HepG2 (cell line): ENCODE data around the gene STK11. TPM values are rescaled to one million over a fixed set of nuclear protein-coding genes. Genes with fewer than 3 reads are reported as not detected.
A peak's percentile ranks its signal among the peaks of the same experiment; 100 is the strongest.

Source experiments
- ARNT2 ChIP-seq: sonication (generic); formaldehyde crosslinking; IDR thresholded peaks from 2 replicates; pipeline ENCODE4 v1.8.0; 2022; ENCODE audit warnings: mild to moderate bottlenecking, low read depth, missing genetic modification reagents, moderate library complexity
- ATF4 ChIP-seq, 2 experiments: fragments of 450-650 bp in 1 of 2; sonication (generic) in 1 of 2; formaldehyde crosslinking; IDR thresholded peaks; 2 replicates each; pipeline versions ENCODE4 v1.5.0 to v1.8.0; 2020 to 2022; ENCODE audit warnings: mild to moderate bottlenecking in 1 of 2, missing genetic modification reagents in 1 of 2
- MIXL1 ChIP-seq: IDR thresholded peaks from 2 replicates; pipeline ENCODE4 v1.6.1; 2016
- PLSCR1 ChIP-seq: sonication (generic); formaldehyde crosslinking; IDR thresholded peaks from 2 replicates; pipeline ENCODE4 v1.5.0; 2020; ENCODE audit warnings: missing genetic modification reagents, mild to moderate bottlenecking, borderline replicate concordance
- RELA ChIP-seq: sonication (generic); formaldehyde crosslinking; IDR thresholded peaks from 2 replicates; pipeline ENCODE4 v1.4.0; 2020; ENCODE audit warnings: missing genetic modification reagents
- SETDB1 ChIP-seq: sonication (generic); formaldehyde crosslinking; IDR thresholded peaks from 2 replicates; pipeline ENCODE4 v1.5.1; 2020; ENCODE audit warnings: missing genetic modification reagents, mild to moderate bottlenecking, borderline replicate concordance
- TBX2 ChIP-seq: sonication (generic); formaldehyde crosslinking; IDR thresholded peaks from 2 replicates; pipeline ENCODE4 v1.5.0; 2020; ENCODE audit warnings: missing genetic modification reagents, mild to moderate bottlenecking, borderline replicate concordance
- TRIM24 ChIP-seq: sonication (generic); formaldehyde crosslinking; IDR thresholded peaks from 2 replicates; pipeline ENCODE4 v1.8.0; 2022; ENCODE audit warnings: mild to moderate bottlenecking, missing genetic modification reagents
- ZBTB3 ChIP-seq: sonication (generic); formaldehyde crosslinking; IDR thresholded peaks from 2 replicates; pipeline ENCODE4 v1.4.0; 2020; ENCODE audit warnings: low read depth, mild to moderate bottlenecking, moderate library complexity, missing genetic modification reagents, borderline replicate concordance
- ZBTB4 ChIP-seq: sonication (generic); formaldehyde crosslinking; IDR thresholded peaks from 2 replicates; pipeline ENCODE4 v1.4.0; 2020; ENCODE audit warnings: missing genetic modification reagents, mild to moderate bottlenecking, borderline replicate concordance
- ZNF225 ChIP-seq: sonication (generic); formaldehyde crosslinking; IDR thresholded peaks from 2 replicates; pipeline ENCODE4 v1.4.0; 2020; ENCODE audit warnings: mild to moderate bottlenecking, missing genetic modification reagents
- ZNF547 ChIP-seq: sonication (generic); formaldehyde crosslinking; IDR thresholded peaks from 2 replicates; pipeline ENCODE4 v1.5.1; 2020; ENCODE audit warnings: mild to moderate bottlenecking, missing genetic modification reagents
- ZNF576 ChIP-seq: sonication (generic); formaldehyde crosslinking; IDR thresholded peaks from 2 replicates; pipeline ENCODE4 v1.4.0; 2020; ENCODE audit warnings: mild to moderate bottlenecking, missing genetic modification reagents
- ZNF709 ChIP-seq: sonication (generic); formaldehyde crosslinking; IDR thresholded peaks from 2 replicates; pipeline ENCODE4 v1.5.0; 2020; ENCODE audit warnings: mild to moderate bottlenecking, missing genetic modification reagents
- ZNF761 ChIP-seq: sonication (generic); formaldehyde crosslinking; conservative IDR thresholded peaks from 2 replicates; pipeline ENCODE4 v1.4.0; 2020; ENCODE audit warnings: mild to moderate bottlenecking, missing genetic modification reagents
- polyA plus RNA-seq, 8 experiments: library from polyadenylated mRNA; depleted of rRNA in 3 of 8; stranded (reverse) in 7 of 8; unstranded in 1 of 8; fragments of >200 nt; fragmentation: Illumina TruSeq in 4 of 8; extraction: Trizol in 4 of 8; gene quantifications; 2 replicates each; pipeline versions ENCODE4 v1.2.1 to v1.2.3, GENCODE V29; 2011 to 2016; ENCODE audit warnings: low read depth in 4 of 8, missing spikeins in 1 of 8, mixed read lengths in 1 of 8; ENCODE audit not compliant: insufficient read depth in 1 of 8
- total RNA-seq, 5 experiments: library from RNA; depleted of rRNA; stranded (reverse); fragments of >200 nt; fragmentation: Illumina TruSeq; extraction: Trizol; gene quantifications; 2 replicates each; pipeline ENCODE4 v1.2.3, GENCODE V29; 2016; ENCODE audit warnings: low read depth in 1 of 5
- TF ChIP-seq, protein P1 (sequence below): IDR thresholded peaks from 2 replicates; pipeline ENCODE4 v1.6.1; 2016; ENCODE audit warnings: control low read depth
- TF ChIP-seq, protein P2 (sequence below): sonication (generic); formaldehyde crosslinking; IDR thresholded peaks from 2 replicates; pipeline ENCODE4 v1.4.0; 2020; ENCODE audit warnings: missing genetic modification reagents

Gene STK11
- total and polyA plus RNA-seq, 2 of the 13 experiments (the other 11 are each of a cell fraction or from before 2014, with no cell fraction given), result 27.5 to 43.6 TPM

DNA sequence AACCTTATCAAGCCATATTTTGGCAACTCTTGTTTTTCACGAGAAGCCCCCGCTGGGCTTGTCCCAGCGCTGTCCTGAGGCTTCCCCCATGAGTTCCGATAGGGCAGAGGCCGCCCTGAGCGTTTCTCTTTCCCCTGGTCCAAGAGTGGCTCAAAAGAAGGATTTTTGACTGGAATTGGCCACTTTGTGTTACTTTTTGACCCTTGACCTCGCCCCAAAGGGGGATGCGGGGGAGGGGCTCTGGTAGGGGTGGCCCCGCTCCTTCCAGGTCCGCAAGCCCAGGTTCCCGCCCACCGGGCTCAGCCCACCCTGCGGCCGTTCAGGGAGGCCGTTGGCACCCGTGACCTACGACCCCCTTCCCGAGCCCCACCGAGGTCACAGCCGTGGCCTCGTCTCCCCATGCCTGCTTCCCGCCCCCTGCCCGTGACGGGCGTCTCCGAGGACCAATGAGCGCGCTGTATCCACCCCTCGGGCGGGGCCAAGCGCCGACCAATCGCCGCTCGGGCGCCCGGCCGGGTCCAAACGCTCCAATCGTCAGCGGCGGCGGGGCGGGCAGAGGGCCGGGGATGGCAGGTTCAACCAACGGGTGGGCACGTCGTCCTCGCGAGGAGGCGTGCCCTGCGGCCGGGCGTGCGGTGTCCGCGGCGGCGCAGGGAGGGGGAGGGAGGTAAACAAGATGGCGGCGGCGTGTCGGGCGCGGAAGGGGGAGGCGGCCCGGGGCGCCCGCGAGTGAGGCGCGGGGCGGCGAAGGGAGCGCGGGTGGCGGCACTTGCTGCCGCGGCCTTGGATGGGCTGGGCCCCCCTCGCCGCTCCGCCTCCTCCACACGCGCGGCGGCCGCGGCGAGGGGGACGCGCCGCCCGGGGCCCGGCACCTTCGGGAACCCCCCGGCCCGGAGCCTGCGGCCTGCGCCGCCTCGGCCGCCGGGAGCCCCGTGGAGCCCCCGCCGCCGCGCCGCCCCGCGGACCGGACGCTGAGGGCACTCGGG, at the start of gene STK11 (continued):
- TF ChIP-seq ATF4 (CRISPR knock-in tag; IDR thresholded peaks at IDR 0.05), result no peak
- TF ChIP-seq RELA (CRISPR knock-in tag), result no peak
- TF ChIP-seq ZNF225 (CRISPR knock-in tag), result no peak
- TF ChIP-seq TBX2 (CRISPR knock-in tag), result peak; percentile 75
- no peak for TF ChIP-seq ZNF576 (CRISPR knock-in tag)
- no peak for TF ChIP-seq ZNF761 (CRISPR knock-in tag)
- TF ChIP-seq ZNF547, result peak; percentile 73; the same call in 1 of the 2 replicates
- TF ChIP-seq, protein P1, sequence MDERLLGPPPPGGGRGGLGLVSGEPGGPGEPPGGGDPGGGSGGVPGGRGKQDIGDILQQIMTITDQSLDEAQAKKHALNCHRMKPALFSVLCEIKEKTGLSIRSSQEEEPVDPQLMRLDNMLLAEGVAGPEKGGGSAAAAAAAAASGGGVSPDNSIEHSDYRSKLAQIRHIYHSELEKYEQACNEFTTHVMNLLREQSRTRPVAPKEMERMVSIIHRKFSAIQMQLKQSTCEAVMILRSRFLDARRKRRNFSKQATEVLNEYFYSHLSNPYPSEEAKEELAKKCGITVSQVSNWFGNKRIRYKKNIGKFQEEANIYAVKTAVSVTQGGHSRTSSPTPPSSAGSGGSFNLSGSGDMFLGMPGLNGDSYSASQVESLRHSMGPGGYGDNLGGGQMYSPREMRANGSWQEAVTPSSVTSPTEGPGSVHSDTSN (CRISPR knock-in tag), result peak; percentile 95
- TF ChIP-seq ZNF709 (CRISPR knock-in tag), result 0 out of 2 replicates have a peak, but pooled peaks have one; percentile 20
- peak; percentile 75; the same call in 1 of the 2 replicates for TF ChIP-seq ARNT2 (CRISPR knock-in tag)
- TF ChIP-seq SETDB1, result no peak
- TF ChIP-seq ZBTB4, result peak; percentile 82
- TF ChIP-seq, protein P2, sequence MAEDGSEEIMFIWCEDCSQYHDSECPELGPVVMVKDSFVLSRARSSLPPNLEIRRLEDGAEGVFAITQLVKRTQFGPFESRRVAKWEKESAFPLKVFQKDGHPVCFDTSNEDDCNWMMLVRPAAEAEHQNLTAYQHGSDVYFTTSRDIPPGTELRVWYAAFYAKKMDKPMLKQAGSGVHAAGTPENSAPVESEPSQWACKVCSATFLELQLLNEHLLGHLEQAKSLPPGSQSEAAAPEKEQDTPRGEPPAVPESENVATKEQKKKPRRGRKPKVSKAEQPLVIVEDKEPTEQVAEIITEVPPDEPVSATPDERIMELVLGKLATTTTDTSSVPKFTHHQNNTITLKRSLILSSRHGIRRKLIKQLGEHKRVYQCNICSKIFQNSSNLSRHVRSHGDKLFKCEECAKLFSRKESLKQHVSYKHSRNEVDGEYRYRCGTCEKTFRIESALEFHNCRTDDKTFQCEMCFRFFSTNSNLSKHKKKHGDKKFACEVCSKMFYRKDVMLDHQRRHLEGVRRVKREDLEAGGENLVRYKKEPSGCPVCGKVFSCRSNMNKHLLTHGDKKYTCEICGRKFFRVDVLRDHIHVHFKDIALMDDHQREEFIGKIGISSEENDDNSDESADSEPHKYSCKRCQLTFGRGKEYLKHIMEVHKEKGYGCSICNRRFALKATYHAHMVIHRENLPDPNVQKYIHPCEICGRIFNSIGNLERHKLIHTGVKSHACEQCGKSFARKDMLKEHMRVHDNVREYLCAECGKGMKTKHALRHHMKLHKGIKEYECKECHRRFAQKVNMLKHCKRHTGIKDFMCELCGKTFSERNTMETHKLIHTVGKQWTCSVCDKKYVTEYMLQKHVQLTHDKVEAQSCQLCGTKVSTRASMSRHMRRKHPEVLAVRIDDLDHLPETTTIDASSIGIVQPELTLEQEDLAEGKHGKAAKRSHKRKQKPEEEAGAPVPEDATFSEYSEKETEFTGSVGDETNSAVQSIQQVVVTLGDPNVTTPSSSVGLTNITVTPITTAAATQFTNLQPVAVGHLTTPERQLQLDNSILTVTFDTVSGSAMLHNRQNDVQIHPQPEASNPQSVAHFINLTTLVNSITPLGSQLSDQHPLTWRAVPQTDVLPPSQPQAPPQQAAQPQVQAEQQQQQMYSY (CRISPR knock-in tag), result no peak; the same call in 1 of the 2 replicates
- no peak for TF ChIP-seq TRIM24
- no peak for TF ChIP-seq MIXL1 (CRISPR knock-in tag)
- TF ChIP-seq PLSCR1, result no peak
- no peak; the same call in 1 of the 2 replicates for TF ChIP-seq ZBTB3 (CRISPR knock-in tag)
